GM12864 (cell line): ENCODE measurements around the gene KATNAL1.

Experiments used
- DNase-seq: peaks from one replicate; pipeline ENCODE4 v3.0.0-alpha.2; 2011; ENCODE audit warnings: low read depth
- H3K4me3 ChIP-seq: 2 replicates; pipeline ENCODE4 v1.5.1; 2011; ENCODE audit warnings: mild to moderate bottlenecking, low read depth, low read length, control low read depth
- CTCF ChIP-seq: IDR thresholded peaks from 2 replicates; pipeline ENCODE4 v1.5.1; 2011; ENCODE audit warnings: low read depth, mild to moderate bottlenecking, moderate library complexity, low read length, control low read depth, inconsistent platforms; ENCODE audit errors: missing control alignments

KATNAL1 gene

GRCh38 chr13:30234619-30235162 lies 72.7 kb downstream of the KATNAL1 start:
- H3K4me3 ChIP-seq: no peak overlapping the region
- DNase-seq: no peak
- TF ChIP-seq CTCF: no peak

- no peak for DNase-seq
- no peak for TF ChIP-seq CTCF
- no peak overlapping the region for H3K4me3 ChIP-seq
These were observed 82.6 kb downstream of the KATNAL1 start for GRCh38 chr13:30224732-30225131.

- H3K4me3 ChIP-seq: no peak overlapping the region
- DNase-seq: no peak
- no peak for TF ChIP-seq CTCF
These were observed 85.1 kb downstream of the KATNAL1 start for GRCh38 chr13:30222254-30222653.

GRCh38 chr13:30216111-30216510 lies 91.2 kb downstream of the KATNAL1 start:
- no peak for TF ChIP-seq CTCF
- no peak overlapping the region for H3K4me3 ChIP-seq
- no peak for DNase-seq

- H3K4me3 ChIP-seq: no peak overlapping the region
- DNase-seq: no peak
- no peak for TF ChIP-seq CTCF
These were observed 95.1 kb downstream of the KATNAL1 start for GRCh38 chr13:30212256-30212655.

- no peak for DNase-seq
- H3K4me3 ChIP-seq: no peak overlapping the region
- no peak for TF ChIP-seq CTCF
These were observed 95.6 kb downstream of the KATNAL1 start for GRCh38 chr13:30211745-30212144.

- H3K4me3 ChIP-seq: no peak overlapping the region
- no peak for DNase-seq
- no peak for TF ChIP-seq CTCF
These were observed 102.8 kb downstream of the KATNAL1 start for GRCh38 chr13:30204564-30204963.
